ENCODE measurements around the gene GSG1L.

Gene GSG1L

DNA sequence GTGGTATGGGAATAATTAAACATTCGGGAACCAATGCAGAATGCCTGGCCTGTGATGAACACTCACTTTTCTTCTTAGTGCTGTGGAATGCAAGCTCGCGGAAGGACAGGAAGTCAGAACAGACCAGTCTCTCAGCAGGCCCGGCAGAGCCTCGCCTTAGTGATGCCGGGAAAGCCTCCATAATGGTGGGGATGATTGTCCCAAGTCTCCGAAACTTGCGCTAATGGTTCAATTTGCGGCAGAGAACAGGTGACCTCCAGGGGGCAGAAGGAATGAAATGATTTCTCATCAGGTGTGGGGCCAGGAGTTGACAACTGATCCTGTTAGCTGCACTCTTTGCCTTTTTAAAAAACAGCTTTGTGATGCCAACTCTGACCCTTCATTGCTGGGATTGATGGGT lies 170.6 kb downstream of the GSG1L start:
- H3K27me3 ChIP-seq (ENCODE audit: insufficient read depth, poor library complexity, severe bottlenecking), result no peaks in the 10 kb centered on the region
- H3K4me3 ChIP-seq (replicated peaks; ENCODE audit: insufficient read depth, low read length), result no peak overlapping the region
- no peak overlapping the region for H3K27ac ChIP-seq (replicated peaks)
- TF ChIP-seq, protein P1, sequence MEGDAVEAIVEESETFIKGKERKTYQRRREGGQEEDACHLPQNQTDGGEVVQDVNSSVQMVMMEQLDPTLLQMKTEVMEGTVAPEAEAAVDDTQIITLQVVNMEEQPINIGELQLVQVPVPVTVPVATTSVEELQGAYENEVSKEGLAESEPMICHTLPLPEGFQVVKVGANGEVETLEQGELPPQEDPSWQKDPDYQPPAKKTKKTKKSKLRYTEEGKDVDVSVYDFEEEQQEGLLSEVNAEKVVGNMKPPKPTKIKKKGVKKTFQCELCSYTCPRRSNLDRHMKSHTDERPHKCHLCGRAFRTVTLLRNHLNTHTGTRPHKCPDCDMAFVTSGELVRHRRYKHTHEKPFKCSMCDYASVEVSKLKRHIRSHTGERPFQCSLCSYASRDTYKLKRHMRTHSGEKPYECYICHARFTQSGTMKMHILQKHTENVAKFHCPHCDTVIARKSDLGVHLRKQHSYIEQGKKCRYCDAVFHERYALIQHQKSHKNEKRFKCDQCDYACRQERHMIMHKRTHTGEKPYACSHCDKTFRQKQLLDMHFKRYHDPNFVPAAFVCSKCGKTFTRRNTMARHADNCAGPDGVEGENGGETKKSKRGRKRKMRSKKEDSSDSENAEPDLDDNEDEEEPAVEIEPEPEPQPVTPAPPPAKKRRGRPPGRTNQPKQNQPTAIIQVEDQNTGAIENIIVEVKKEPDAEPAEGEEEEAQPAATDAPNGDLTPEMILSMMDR (IDR thresholded peaks at IDR 0.05; ENCODE audit: insufficient read depth, low read length), result no peak
- TF ChIP-seq GABPA (IDR thresholded peaks at IDR 0.05; ENCODE audit: low read depth) (no peak), POLR2AphosphoS5 (IDR thresholded peaks at IDR 0.05; ENCODE audit: low read depth) (no peak), SPI1 (IDR thresholded peaks at IDR 0.05; ENCODE audit: borderline replicate concordance, low read depth) (no peak)
- TF ChIP-seq, protein P2, sequence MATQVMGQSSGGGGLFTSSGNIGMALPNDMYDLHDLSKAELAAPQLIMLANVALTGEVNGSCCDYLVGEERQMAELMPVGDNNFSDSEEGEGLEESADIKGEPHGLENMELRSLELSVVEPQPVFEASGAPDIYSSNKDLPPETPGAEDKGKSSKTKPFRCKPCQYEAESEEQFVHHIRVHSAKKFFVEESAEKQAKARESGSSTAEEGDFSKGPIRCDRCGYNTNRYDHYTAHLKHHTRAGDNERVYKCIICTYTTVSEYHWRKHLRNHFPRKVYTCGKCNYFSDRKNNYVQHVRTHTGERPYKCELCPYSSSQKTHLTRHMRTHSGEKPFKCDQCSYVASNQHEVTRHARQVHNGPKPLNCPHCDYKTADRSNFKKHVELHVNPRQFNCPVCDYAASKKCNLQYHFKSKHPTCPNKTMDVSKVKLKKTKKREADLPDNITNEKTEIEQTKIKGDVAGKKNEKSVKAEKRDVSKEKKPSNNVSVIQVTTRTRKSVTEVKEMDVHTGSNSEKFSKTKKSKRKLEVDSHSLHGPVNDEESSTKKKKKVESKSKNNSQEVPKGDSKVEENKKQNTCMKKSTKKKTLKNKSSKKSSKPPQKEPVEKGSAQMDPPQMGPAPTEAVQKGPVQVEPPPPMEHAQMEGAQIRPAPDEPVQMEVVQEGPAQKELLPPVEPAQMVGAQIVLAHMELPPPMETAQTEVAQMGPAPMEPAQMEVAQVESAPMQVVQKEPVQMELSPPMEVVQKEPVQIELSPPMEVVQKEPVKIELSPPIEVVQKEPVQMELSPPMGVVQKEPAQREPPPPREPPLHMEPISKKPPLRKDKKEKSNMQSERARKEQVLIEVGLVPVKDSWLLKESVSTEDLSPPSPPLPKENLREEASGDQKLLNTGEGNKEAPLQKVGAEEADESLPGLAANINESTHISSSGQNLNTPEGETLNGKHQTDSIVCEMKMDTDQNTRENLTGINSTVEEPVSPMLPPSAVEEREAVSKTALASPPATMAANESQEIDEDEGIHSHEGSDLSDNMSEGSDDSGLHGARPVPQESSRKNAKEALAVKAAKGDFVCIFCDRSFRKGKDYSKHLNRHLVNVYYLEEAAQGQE (IDR thresholded peaks at IDR 0.05; ENCODE audit: insufficient replicate concordance, low read depth), result no peak
- DNase-seq (ENCODE audit: low read depth in 1 of 2, low spot score in 1 of 2), result no peak

DNA sequence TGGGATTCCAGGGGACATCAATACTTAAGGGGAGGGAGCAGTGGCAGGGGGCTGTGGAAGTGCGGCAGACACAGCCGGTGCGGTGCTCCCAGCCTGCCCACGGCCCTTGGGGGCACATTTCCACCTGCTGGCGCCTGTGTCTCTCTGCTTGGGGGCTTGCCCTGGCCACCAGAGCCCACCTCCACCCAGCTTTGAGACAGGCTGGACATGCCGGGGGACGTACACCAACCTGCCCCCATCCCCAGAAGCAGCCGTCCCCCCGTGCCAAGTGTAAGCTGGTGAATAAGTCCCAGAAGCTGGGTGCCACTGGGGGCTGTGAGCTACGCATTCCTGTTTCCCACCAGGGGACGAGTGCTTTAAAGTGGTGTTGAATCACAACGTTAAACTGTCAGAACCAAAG lies 172.6 kb downstream of the GSG1L start:
- TF ChIP-seq SPI1 (IDR thresholded peaks at IDR 0.05; ENCODE audit: borderline replicate concordance, low read depth), result no peak
- no peak overlapping the region for H3K4me3 ChIP-seq (replicated peaks; ENCODE audit: insufficient read depth, low read length)
- no peak for DNase-seq (ENCODE audit: low read depth in 1 of 2, low spot score in 1 of 2)
- H3K27me3 ChIP-seq (ENCODE audit: insufficient read depth, poor library complexity, severe bottlenecking), result peaks cover 2% of the 10 kb centered on the region
- no peak overlapping the region for H3K27ac ChIP-seq (replicated peaks)

DNA sequence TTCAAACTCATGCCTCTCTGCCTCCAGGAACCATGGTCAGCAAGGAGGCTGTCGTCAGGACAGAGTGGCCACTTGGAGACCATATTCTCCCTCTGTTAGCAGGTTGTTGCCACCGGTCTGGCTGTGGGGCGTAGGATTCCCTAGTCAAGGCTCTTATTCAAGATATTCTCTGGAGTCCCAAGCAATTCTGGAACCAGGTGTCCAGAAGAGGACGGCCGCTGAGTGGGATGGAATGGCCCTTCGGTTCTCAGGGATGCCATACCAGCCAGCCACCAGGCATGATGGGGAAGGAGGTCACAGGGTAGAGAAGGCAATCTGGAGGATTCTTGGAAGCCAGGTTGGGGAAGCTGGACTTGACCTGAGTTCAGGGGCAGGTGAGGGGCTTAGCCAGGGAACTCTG lies 173.5 kb downstream of the GSG1L start:
- no peak for DNase-seq (ENCODE audit: low read depth in 1 of 2, low spot score in 1 of 2)
- Histone ChIP-seq H3K4me3 (replicated peaks; ENCODE audit: insufficient read depth, low read length) (no peak overlapping the region), H3K27ac (replicated peaks) (no peak overlapping the region), H3K27me3 (ENCODE audit: insufficient read depth, poor library complexity, severe bottlenecking) (peaks cover 2% of the 10 kb centered on the region)
- TF ChIP-seq GABPA (IDR thresholded peaks at IDR 0.05; ENCODE audit: low read depth) (no peak), POLR2AphosphoS5 (IDR thresholded peaks at IDR 0.05; ENCODE audit: low read depth) (no peak), SPI1 (IDR thresholded peaks at IDR 0.05; ENCODE audit: borderline replicate concordance, low read depth) (no peak)
- TF ChIP-seq, protein P1 (IDR thresholded peaks at IDR 0.05; ENCODE audit: insufficient read depth, low read length), result no peak
- TF ChIP-seq, protein P2 (IDR thresholded peaks at IDR 0.05; ENCODE audit: insufficient replicate concordance, low read depth), result no peak

DNA sequence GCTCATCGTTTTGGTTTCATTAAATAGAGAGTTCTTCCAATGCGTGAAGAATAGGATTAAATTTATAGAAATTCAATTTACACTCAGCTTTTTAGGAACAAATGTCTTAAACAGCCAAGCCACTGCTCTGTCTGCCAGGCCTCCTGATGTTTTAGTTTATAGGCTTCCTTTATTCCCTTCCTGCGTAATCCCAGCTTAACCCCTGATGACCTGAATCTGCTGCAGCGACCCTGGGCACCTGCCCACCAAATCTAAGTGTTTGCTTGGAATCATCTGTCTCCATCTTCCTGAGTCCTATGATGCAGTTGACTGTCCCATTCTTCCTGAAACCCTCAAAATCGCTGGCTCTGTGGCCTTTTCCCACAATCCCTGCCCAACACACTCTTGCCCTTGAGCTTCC lies 179.9 kb downstream of the GSG1L start:
- Histone ChIP-seq H3K4me3 (replicated peaks; ENCODE audit: insufficient read depth, low read length) (no peak overlapping the region), H3K27ac (replicated peaks) (no peak overlapping the region), H3K27me3 (ENCODE audit: insufficient read depth, poor library complexity, severe bottlenecking) (peaks cover 2% of the 10 kb centered on the region)
- TF ChIP-seq, protein P2 (IDR thresholded peaks at IDR 0.05; ENCODE audit: insufficient replicate concordance, low read depth), result no peak
- TF ChIP-seq, protein P1 (IDR thresholded peaks at IDR 0.05; ENCODE audit: insufficient read depth, low read length), result no peak
- no peak for TF ChIP-seq SPI1 (IDR thresholded peaks at IDR 0.05; ENCODE audit: borderline replicate concordance, low read depth)
- no peak for TF ChIP-seq POLR2AphosphoS5 (IDR thresholded peaks at IDR 0.05; ENCODE audit: low read depth)
- TF ChIP-seq GABPA (IDR thresholded peaks at IDR 0.05; ENCODE audit: low read depth), result no peak
- no peak for DNase-seq (ENCODE audit: low read depth in 1 of 2, low spot score in 1 of 2)

All from HL-60 (cell line).